NCI-H1694 treated with DMSO at 0.1 percent for 48 hours (cell line): ENCODE results near the gene CLBA1.
"Not testable (repeated sequence)": the region's sequence is repeated elsewhere in the genome, so short reads cannot be mapped to it uniquely, and the experiment has no call there.

ENCODE experiments used
- DNase-seq: peaks from one replicate; lab custom pipeline; 2025; lab: John Stamatoyannopoulos, UW

Gene CLBA1

GRCh38 chr14:104947881-104948735 lies 37.5 kb upstream of the CLBA1 start:
- DNase-seq, result not testable (repeated sequence)

DNA sequence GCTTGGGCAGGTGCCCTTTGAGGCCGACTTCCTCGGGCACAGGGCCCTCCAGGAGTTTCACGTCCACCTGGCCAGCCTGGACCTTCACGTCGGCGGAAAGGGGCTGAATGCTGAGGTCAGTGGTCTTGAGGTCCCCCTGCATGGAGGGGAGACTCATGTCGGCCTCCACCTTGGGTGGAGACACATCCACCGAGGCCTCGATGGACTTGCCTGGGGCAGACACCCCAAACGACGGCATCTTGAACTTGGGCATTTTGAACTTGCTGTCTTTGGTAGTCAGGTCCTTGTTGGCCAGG lies 36.9 kb upstream of the CLBA1 start:
- DNase-seq, result no peak

DNA sequence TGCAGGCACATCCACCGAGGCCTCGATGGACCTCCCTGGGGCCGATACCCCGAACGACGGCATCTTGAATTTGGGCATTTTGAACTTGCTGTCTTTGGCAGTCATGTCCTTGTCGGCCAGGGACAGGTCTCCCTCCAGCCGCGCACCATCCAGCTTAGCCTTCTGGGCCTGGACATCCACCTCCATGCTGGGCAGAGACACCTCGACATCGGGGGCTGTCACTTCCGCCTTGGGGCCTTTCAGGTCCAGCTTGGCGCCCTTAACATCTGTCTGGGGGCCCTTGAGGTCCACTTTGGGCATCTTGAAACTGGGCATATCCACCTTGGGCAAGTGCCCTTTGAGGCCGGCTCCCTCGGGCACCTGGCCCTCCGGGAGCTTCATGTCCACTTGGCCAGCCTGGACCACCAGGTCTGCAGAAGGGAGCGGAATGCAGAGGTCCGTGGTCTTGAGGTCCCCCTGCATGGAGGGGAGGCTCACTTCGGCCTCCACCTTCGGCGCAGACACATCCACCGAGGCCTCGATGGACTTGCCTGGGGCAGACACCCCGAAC lies 36.1 kb upstream of the CLBA1 start:
- not testable (repeated sequence) for DNase-seq

DNA sequence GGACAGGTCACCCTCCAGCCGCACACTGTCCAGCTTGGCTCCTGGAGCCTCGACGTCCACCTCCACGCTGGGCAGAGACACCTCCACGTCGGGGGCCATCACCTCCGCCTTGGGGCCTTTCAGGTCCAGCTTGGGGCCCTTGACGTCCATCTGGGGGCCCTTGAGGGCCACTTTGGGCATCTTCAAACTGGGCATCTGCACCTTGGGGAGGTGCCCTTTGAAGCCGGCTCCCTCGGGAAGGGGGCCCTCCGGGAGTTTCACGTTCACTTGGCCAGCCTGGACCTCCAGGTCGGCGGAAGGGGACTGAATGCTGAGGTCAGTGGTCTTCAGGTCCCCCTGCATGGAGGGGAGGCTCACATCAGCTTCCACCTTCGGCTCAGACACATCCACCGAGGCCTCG lies 35.6 kb upstream of the CLBA1 start:
- DNase-seq, result no peak

DNA sequence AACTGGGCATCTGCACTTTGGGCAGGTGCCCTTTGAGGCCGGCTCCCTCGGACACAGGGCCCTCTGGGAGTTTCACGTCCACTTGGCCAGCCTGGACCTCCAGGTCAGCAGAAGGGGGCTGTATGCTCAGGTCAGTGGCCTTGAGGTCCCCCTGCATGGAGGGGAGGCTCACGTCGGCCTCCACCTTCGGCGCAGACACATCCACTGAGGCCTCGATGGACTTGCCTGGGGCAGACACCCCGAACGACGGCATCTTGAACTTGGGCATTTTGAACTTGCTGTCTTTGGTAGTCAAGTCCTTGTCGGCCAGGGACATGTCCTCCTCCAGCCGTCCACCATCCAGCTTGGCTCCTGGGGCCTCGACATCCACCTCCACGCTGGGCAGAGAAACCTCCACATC lies 34.9 kb upstream of the CLBA1 start:
- not testable (repeated sequence) for DNase-seq

DNA sequence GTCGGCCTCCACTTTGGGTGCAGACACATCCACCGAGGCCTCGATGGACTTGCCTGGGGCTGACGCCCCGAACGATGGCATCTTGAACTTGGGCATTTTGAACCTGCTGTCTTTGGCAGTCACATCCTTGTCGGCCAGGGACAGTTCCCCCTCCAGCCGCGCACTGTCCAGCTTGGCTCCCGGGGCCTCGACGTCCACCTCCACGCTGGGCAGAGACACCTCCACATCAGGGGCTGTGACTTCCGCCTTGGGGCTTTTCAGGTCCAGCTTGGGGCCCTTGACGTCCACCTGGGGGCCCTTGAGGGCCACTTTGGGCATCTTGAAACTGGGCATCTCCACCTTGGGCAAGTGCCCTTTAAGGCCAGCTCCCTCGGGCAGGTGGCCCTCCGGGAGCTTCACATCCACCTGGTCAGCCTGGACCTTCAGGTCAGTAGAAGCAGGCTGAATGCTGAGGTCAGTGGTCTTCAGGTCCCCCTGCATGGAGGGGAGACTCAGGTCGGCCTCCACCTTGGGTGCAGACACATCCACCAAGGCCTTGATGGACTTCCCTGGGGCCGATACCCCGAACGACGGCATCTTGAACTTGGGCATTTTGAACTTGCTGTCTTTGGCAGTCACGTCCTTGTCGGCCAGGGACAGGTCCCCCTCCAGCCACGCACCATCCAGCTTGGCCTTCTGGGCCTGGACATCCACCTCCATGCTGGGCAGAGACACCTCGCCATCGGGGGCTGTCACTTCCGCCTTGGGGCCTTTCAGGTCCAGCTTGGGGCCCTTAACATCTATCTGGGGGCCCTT lies 33.5 kb upstream of the CLBA1 start:
- not testable (repeated sequence) for DNase-seq

- DNase-seq, result no peak
Measured at GRCh38 chr14:104953097-104953496, 32.5 kb upstream of the CLBA1 start.

- no peak for DNase-seq
Measured at GRCh38 chr14:104953896-104954656, 31.5 kb upstream of the CLBA1 start.

DNA sequence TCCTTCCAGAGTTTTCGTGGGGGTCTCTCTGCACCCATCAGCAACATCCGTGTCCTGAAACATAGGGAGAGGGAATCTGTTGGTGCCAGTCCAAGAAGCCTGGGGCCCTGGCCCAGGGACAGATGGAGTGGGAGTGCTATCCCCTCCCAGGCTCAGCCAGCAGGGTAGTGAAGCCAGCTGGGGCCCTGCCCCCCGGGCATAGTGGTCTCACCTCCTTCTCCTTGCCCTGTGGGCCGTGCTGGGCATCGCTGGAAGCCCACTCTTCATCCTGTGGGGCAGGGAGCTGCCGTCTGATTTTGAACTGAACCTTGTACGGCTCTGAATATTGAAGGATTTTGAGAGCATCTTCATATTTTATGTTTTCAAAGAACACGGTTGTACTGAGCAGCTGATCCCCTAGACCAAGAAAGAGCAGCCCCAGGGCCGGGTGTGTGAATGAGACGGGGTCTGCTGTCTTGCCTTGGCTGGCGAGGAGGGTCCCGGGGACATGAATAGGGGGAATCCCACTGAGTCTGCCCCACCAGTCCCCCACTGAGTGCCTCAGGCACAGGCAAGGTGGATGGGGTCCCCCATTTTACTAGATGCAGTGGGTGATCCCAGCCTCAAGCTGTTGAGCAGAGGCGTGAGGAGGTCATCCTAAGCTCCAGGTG lies 30.7 kb upstream of the CLBA1 start:
- DNase-seq, result no peak

DNA sequence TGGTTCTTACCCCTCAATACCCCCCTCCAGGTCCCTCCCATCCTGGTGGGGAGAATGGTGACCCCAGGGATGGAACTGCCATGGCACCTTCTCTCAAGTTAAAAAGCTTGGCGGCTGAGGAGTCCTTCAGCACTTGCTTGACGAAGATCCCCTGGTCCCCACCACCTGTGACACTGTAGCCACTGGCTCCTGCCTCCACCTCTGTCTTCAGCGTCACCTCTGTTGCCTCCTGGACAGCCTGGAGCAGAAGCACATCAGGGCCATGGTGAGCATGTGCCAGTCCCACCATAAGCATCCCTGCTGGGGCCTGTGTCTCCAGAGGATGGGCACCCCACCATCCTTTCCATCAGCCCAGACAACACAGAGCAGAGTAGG lies 30.2 kb upstream of the CLBA1 start:
- DNase-seq, result no peak

GRCh38 chr14:104956290-104956890 lies 29.2 kb upstream of the CLBA1 start:
- DNase-seq, result no peak

GRCh38 chr14:104957146-104958113 lies 28.2 kb upstream of the CLBA1 start:
- no peak for DNase-seq

GRCh38 chr14:104964546-104964945 lies 21.0 kb upstream of the CLBA1 start:
- DNase-seq, result no peak

GRCh38 chr14:104965561-104966231 lies 19.9 kb upstream of the CLBA1 start:
- no peak for DNase-seq

DNA sequence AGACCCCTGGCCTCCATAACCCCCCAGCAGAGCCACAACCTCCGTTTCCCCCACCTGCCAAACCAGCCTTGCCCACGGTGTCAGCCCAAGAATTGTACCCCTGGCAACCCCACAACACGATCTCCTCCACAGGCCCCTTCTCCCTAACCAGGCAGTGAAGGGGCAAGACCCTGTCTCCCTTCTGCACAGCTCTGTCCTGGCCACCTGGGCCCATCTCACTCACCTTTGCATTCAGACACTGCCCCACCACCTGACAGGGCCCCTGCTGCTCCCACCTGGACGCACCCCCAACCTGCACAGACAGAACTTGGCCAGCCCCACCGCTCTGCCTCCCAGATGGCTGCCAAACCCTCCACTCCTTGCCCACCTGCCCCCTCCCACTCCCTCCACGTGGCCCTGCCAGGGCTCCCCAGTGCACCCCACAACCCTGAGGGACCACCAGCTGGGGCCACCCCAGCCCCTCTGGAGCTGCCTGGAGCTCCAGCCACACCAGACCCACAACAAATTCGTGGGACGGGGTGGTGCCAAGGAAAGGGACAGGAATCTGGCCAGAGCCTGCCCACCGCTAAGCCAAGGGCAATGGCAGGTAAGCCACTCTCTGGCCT lies 19.2 kb upstream of the CLBA1 start:
- no peak for DNase-seq

- no peak for DNase-seq
Measured at GRCh38 chr14:104966981-104967385, 18.6 kb upstream of the CLBA1 start.

- DNase-seq, result no peak
Measured at GRCh38 chr14:104967386-104968152, 18.0 kb upstream of the CLBA1 start.

DNA sequence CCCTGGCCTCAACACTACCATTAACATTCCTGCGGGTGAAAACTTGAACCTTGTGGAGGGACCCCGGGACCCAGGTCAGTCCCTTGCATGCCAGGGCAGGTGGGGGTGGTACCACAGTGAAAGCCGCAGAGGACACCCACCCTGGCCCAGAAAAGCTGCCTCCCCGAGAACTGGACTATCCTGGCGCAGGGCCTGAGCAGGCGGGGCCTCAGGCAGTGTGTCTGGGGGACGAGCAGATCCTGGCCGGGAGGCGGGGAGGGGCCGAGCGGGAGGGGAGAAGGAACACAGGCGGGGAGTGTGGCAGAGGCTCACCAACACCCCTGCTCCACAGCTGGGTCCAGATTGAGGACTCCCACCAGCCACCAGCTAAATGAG lies 17.4 kb upstream of the CLBA1 start:
- peak; percentile 27 for DNase-seq
